NCI-H510A (cell line): Measurements from ENCODE around the gene HTR4.
"Not testable (repeated sequence)": the region's sequence is repeated elsewhere in the genome, so short reads cannot be mapped to it uniquely, and the experiment has no call there.

Experiments
- DNase-seq: peaks from one replicate; lab custom pipeline; 2025; lab: John Stamatoyannopoulos, UW

HTR4 gene, protein sequence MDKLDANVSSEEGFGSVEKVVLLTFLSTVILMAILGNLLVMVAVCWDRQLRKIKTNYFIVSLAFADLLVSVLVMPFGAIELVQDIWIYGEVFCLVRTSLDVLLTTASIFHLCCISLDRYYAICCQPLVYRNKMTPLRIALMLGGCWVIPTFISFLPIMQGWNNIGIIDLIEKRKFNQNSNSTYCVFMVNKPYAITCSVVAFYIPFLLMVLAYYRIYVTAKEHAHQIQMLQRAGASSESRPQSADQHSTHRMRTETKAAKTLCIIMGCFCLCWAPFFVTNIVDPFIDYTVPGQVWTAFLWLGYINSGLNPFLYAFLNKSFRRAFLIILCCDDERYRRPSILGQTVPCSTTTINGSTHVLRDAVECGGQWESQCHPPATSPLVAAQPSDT

DNA sequence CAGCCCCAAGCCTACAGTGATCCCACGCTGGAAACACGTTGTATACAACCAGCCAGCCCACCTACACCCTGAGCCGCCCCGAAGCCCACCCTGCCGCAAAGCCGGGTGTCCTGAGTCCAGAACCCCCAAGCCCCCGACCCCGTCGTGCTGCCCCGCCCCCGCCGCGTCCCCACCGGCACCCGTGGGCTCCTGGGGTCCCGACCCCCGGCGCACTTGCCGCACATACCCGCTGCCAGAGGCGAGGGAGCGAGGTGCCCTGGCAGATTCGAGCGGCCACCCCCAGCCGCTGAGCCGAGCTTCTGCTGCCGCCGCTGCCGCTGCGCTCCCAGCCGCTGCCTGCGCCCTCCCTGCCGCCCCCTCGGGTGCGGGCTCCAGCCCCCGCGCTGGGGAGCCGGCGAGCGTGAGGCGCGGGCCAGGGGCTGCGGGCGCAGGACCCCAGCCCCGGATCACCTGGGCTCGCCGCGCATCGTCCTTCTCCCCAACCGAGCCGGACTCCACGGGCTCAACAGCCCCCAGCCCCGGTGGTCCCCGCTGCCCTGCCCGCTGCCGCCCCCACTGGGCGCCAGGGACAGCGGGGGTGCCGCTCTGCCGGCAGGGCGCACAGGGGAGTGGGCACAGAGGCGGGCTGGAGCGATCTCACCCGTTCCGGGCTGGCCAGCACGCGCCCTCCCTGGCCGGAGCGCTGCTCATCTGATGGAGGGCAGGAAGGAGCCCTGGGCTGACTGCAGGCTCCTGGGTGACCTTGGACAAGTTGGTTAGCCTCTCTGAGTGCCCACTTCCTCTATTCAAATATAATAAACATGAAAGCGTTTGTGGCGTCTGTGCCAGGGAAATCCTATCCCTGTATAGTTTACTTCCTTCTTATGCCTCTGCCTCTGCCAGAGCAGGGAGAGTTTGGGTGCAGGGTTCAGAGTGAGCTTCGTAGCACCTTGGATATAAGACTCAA is at the start of gene HTR4:
Gene HTR4, minus strand, starts transcription at position 692 of the 946 bp plus-strand sequence. CDS start 17,513 bp downstream, outside the sequence.
- no peak for DNase-seq

- no peak for DNase-seq
Observed at GRCh38 chr5:148702019-148702596, 47.8 kb upstream of the HTR4 start.

- DNase-seq: no peak
Observed at GRCh38 chr5:148699028-148699427, 44.7 kb upstream of the HTR4 start.

GRCh38 chr5:148697809-148698196 is 43.5 kb upstream of the HTR4 start:
- no peak for DNase-seq

DNA sequence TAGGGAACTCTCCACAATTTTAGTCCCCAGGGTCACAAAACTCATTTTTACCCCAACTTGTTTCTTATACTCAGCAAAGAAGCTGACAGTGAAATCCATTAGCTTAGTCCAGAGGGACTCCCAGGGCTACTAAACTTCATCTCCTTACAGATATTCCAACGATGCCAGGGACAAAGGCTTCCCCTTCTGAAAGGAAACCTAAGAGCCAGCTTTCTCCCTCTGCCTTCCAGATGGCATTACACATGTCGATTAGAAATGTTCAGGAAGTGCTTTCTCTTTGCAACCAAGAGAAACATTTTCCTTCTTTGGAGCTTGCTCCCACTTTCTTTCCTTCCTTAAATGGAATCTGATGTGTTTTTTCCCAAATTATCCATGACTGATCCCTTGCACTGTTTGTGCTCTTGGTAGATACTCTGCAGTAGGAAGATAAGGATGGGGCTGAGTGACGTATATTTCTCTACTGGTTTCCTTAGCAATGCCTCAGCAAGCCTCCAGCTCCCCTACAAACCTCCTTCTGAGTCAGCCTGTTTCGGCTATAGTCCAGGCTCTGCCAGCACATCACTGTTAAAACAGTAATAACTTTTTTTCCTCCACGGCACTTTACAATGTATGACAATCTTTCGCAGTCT is 43.0 kb upstream of the HTR4 start:
- no peak for DNase-seq

DNA sequence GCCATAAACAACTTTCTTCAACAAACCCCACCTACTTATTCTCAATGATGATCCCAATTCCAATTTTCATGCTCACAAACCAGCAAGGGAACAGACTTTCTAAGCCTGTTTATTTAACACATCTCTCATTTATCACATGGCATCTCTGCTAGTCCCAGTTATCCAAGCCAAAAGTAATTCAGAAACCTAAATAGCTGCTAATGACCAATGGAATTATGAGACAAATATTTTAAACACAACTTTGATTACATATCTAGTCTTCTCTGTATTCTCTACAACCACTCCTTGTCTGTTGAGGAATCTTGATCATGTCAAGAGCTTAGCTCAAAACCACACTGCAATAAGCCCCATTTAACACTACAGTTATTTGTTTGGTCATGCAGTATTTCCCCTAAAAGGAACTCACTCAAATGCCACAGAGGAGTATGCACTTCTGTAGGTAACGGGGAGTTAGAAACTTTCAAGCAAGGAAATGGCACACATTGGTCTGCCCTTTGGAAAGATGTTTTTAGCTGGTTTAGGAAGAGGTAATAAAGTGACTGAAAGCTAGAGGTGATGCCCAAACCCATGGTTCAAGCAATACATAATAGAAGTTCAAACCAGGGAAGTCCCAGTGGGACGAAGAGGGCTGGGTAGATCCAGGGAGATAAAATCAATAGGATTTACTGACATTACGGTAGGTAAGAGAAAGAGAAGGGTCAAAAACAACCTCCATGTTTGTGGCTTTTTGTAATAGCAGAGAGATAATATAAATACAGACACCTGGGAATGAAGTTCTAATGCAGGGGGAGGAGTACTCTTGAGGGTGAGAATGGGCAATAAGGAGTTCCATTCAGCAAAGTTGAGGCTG is 42.1 kb upstream of the HTR4 start:
- DNase-seq: no peak

DNA sequence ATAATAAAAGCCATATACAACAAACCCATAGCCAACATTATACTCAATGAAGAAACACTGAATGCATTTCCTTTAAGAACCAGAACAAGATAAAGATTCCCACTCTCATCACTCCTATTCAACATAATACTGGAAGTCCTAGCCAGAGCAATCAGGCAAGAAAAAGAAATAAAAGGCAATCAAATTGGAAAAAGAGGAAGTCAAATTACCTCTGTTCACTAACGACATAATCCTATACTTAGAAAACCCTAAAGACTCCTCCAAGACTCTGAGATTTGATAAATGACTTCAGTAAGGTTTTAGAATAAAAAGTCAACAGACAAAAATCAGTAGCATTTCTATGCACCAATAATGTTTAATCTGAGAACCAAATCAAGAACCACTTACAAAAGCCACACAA is 36.6 kb upstream of the HTR4 start:
- DNase-seq: no peak

- DNase-seq: no peak
Observed at GRCh38 chr5:148688787-148689186, 34.5 kb upstream of the HTR4 start.

DNA sequence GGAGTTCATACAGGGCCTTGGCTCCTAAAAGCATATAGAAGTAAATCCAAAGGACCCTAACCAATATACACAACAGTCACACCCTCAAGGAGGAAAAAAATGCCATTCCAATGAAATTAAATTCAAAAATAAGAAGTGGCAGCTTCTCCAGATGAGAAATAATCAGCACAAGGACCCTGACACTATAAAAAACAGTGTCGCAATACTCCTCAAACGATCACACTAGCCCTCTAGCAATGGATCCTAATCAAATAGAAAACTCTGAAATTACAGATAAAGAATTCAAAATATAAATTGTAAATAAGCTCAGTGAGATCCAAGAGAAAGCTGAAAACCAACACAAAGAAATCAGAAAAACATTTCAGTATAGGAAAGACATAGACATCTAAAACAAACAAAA is 33.5 kb upstream of the HTR4 start:
- no peak for DNase-seq

DNA sequence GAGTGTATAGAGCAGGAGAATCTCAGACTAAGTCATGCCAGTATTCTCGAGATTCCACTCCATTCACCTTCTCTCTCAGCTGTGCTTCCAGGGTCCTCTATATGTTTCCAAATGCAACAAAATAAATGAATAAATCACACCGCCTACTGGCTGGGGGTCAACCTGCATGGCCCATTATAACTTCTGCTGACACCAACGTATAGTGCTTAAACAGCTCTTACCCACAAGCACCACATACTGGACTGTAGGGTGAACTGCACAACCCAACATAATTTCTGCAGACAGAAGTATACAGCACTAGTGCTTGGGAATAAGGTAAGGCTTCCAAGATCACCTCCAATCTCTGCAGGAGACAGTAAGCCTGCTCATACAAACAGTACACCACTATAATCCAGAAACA is 33.1 kb upstream of the HTR4 start:
- DNase-seq: no peak

DNA sequence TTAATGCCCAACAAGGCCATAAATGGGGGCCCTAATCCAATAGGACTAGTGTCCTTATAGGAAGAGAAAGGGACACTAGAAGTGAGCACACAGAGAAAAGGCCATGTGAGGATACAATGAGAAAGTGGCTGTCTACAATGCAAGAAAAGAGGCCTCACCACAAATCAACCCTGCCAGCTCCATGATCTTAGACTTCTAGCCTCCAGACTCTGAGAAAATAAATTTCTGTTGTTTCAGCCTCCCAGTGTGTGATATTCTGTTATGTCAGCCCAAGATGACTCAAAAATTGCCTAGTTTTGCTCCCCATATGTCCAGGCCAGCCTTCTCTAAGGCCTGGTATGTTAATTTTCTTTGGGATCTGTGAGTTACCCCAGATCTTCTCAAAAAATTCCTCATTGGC is 32.3 kb upstream of the HTR4 start:
- DNase-seq: no peak

DNA sequence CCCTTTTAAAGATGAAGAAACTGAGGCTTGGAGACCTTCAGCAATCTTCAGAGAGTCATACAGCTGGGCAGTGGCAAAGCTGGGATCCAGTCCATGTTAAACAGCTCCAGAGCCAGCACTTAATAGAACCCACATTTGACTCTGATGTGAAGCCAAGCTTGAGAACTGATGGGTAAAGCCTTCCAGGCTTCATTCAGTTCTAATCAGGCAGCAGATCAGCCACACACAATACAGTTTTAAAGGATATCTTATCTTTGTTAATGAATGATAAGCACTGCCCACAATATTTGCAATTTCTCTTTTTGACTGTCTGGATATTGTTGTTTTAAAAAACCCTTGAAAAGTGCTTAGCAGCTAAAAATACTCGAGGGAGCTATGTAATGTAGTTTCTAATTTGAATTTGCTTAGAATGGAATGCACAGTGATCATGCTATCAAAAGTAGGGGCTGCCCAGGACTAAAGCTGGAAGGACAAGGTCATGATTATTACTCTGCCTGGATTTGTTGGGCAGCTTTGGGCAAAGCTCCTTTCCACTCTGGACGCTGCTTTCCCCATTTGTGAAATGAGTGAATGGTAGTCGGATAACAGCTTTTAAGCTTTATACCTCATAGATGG is 31.3 kb upstream of the HTR4 start:
- DNase-seq: no peak

GRCh38 chr5:148684528-148684927 is 30.2 kb upstream of the HTR4 start:
- no peak for DNase-seq

DNA sequence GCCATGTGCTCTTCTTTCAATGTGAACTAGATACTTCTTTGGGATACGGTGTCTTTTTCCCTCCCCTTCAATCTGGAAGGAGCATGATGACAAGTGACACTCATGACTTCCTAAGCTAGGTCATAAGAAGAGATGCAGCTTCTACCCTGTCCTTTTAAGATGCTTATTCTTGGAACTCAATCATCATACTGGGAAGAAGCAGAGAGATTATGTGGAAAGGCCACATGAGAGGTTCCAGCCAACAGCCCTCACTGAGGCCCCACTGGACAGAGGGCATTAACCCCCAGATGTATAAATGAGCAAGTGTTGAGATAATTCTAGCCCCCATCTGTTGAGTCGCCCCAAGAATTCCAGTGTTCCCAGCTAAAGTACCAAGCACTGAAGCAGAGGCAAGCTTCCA is 29.3 kb upstream of the HTR4 start:
- DNase-seq: no peak

DNA sequence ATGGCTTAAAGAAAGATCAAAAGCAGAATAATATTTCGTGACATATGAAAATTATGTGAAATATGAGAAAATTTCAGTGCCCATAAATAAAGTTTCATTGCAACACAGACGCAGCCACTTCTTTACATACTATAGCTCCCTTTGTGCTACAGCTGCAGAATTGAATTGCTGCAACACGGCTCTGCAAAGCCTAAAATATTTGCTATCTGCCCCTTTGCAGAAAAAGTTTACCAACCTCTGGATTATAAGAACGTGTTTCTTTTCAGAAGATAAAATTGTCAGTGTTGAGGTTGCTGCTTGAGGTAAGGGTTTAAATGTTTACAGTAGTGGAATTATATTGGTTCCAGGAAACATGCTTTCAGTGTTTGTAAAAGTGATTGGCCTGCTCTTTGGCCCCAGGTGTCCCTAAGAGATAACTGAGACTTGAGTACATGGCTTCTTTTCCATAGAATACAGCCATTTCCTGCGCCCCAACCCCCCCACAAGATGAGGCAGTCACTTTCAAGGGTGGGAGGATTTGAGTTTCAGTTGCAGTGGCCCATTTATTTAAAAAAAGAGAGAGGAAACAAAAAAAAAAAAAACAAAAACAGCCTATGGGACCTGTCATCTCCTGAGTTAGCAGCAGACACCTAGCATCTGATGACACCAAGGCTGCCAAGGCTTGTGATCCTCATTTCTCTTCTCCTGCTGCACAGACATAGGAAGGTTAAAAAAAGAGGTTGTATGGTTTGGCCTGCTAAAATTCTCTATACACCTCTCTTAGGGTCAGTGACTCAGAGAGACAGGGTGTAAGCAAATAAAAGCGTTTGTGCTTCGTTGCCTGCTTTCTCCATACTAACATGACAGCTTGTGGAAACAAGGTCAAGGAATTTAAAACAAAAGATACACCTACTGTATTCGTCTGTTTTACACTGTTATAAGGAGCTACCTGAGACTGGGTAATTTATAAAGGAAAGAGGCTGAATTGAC is 28.0 kb upstream of the HTR4 start:
- DNase-seq: no peak

GRCh38 chr5:148681157-148682057 is 27.1 kb upstream of the HTR4 start:
- no peak for DNase-seq

GRCh38 chr5:148673704-148674103 is 19.4 kb upstream of the HTR4 start:
- DNase-seq: not testable (repeated sequence)

DNA sequence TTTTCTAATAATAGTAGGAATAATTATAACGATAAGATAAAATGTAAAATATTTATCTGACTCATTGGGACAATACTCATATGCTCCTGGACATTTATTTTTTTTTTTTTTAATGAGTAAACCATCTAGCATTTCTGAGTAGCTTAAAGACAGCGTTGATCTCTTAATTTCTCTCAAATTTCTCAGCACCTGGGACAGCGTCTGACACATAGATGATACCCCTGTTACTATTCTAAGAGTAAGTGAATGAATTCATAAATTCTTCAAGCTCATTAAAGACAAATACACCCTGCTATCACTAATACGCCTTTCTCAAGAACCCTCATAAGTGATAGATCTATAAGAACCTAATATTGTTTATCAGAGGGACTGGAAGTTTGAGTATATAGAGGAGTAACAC is 12.0 kb upstream of the HTR4 start:
- DNase-seq: no peak

GRCh38 chr5:148665431-148665830 is 11.1 kb upstream of the HTR4 start:
- no peak for DNase-seq
